Endothelial cell (in vitro differentiated cells): ENCODE results near the gene GPR162. TPM values are rescaled to one million over a fixed set of nuclear protein-coding genes. Genes with fewer than 3 reads are reported as not detected.

ENCODE experiments used
- DNase-seq: peaks from one replicate; pipeline ENCODE4 v3.0.0; 2021; ENCODE audit warnings: low spot score
- H3K27ac Mint-ChIP-seq: one replicate; pipeline ENCODE4 v1.8.0; 2021; ENCODE audit warnings: mixed read lengths, inconsistent platforms; ENCODE audit not compliant: unreplicated experiment
- H3K27me3 Mint-ChIP-seq: one replicate; pipeline ENCODE4 v1.8.0; 2021; ENCODE audit warnings: mild to moderate bottlenecking, moderate library complexity, mixed read lengths, inconsistent platforms; ENCODE audit not compliant: unreplicated experiment
- H3K36me3 Mint-ChIP-seq: one replicate; pipeline ENCODE4 v1.8.0; 2021; ENCODE audit warnings: mild to moderate bottlenecking, low read depth, mixed read lengths, inconsistent platforms; ENCODE audit not compliant: unreplicated experiment
- H3K4me1 Mint-ChIP-seq: one replicate; pipeline ENCODE4 v1.8.0; 2021; ENCODE audit warnings: mild to moderate bottlenecking, mixed read lengths, inconsistent platforms; ENCODE audit not compliant: unreplicated experiment
- H3K4me3 Mint-ChIP-seq: one replicate; pipeline ENCODE4 v1.8.0; 2021; ENCODE audit warnings: mild to moderate bottlenecking, mixed read lengths, inconsistent platforms; ENCODE audit not compliant: unreplicated experiment
- H3K9me3 Mint-ChIP-seq: one replicate; pipeline ENCODE4 v1.8.0; 2021; ENCODE audit warnings: mixed read lengths, inconsistent platforms; ENCODE audit not compliant: unreplicated experiment
- total RNA-seq: library from RNA; stranded (reverse); fragmentation: NEBNext Ultra II Directional; extraction: Animal tissue kit (Norgen Biotek cat#: 25700); gene quantifications from one replicate; pipeline ENCODE4 v1.2.1, GENCODE V29; 2021; ENCODE audit not compliant: unreplicated experiment
- TF ChIP-seq, protein P1 (sequence below): fragments of 200-600 bp; sonication (generic); IDR thresholded peaks from one replicate; pipeline ENCODE4 v1.5.0; 2021; ENCODE audit warnings: antibody characterized with exemption; ENCODE audit not compliant: unreplicated experiment

GPR162 gene
- total RNA-seq, 1 donor from 2014 or later: 52.7 TPM

DNA sequence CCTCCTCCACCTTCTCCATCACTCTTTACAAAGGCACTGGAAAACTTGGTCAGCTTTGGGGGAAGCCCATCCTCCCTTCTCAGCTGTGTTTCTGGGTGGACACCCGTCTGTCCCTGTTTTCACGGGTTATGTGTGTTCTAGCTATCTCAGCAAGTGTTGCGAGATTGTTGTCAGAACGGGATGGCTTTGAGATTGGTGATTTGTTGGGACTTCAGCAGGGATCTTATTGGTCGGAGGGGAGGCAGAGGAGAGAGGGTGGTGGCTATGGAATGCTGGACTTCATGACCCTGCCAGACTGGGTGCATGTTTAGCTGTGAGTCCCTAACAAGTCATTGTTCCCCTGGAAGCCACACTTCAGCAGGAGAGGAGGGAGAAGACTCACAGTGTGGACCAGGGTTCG is 32.4 kb downstream of the GPR162 start:
- Mint-ChIP-seq H3K4me1 (peaks cover 31% of the 10 kb centered on the region), H3K27ac (peak overlapping the region; percentile 39), H3K9me3 (no peaks in the 10 kb centered on the region), H3K36me3 (peaks cover 37% of the 10 kb centered on the region), H3K4me3 (peak overlapping the region; percentile 9), H3K27me3 (peaks cover 5% of the 10 kb centered on the region)
- TF ChIP-seq, protein P1, sequence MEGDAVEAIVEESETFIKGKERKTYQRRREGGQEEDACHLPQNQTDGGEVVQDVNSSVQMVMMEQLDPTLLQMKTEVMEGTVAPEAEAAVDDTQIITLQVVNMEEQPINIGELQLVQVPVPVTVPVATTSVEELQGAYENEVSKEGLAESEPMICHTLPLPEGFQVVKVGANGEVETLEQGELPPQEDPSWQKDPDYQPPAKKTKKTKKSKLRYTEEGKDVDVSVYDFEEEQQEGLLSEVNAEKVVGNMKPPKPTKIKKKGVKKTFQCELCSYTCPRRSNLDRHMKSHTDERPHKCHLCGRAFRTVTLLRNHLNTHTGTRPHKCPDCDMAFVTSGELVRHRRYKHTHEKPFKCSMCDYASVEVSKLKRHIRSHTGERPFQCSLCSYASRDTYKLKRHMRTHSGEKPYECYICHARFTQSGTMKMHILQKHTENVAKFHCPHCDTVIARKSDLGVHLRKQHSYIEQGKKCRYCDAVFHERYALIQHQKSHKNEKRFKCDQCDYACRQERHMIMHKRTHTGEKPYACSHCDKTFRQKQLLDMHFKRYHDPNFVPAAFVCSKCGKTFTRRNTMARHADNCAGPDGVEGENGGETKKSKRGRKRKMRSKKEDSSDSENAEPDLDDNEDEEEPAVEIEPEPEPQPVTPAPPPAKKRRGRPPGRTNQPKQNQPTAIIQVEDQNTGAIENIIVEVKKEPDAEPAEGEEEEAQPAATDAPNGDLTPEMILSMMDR: no peak
- DNase-seq: no peak

- no peaks in the 10 kb centered on the region for H3K9me3 Mint-ChIP-seq
- H3K27ac Mint-ChIP-seq: peak overlapping the region; percentile 30
- TF ChIP-seq, protein P1: no peak
- H3K4me1 Mint-ChIP-seq: peaks cover 27% of the 10 kb centered on the region
- peaks cover 6% of the 10 kb centered on the region for H3K27me3 Mint-ChIP-seq
- peaks cover 33% of the 10 kb centered on the region for H3K36me3 Mint-ChIP-seq
- H3K4me3 Mint-ChIP-seq: no peak overlapping the region
- no peak for DNase-seq
Measured at GRCh38 chr12:6855322-6855721, 33.7 kb downstream of the GPR162 start.

GRCh38 chr12:6858799-6859198 is 37.2 kb downstream of the GPR162 start:
- peaks cover 49% of the 10 kb centered on the region for H3K36me3 Mint-ChIP-seq
- no peaks in the 10 kb centered on the region for H3K9me3 Mint-ChIP-seq
- H3K4me3 Mint-ChIP-seq: no peak overlapping the region
- TF ChIP-seq, protein P1: no peak
- no peak overlapping the region for H3K27ac Mint-ChIP-seq
- peaks cover 6% of the 10 kb centered on the region for H3K27me3 Mint-ChIP-seq
- peaks cover 9% of the 10 kb centered on the region for H3K4me1 Mint-ChIP-seq
- DNase-seq: no peak

GRCh38 chr12:6860116-6860515 is 38.5 kb downstream of the GPR162 start:
- Mint-ChIP-seq H3K4me1 (no peaks in the 10 kb centered on the region), H3K4me3 (peak overlapping the region; percentile 74), H3K36me3 (peaks cover 56% of the 10 kb centered on the region), H3K27ac (no peak overlapping the region), H3K27me3 (peaks cover 6% of the 10 kb centered on the region), H3K9me3 (no peaks in the 10 kb centered on the region)
- no peak for DNase-seq
- TF ChIP-seq, protein P1: no peak

DNA sequence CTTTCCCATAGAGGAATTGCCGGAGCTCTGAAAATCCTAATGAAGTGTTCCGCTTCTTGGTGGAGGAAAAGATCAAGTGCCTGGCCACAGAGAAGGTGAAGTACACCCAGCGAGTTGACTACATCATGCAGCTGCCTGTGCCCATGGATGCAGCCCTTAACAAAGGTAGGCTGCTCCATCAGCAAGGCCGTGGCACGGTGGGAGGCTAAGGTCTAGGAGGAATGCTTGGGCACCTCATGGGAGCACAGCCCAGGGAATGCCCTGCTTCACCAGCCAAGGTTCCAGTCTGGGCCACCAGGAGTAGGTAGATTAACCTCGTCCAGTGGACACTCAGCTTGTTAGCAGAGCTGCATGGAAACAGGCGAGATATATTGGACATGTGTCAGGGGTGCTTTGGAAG is 39.3 kb downstream of the GPR162 start:
- Mint-ChIP-seq H3K4me3 (peak overlapping the region; percentile 74), H3K4me1 (no peaks in the 10 kb centered on the region), H3K27ac (no peak overlapping the region), H3K9me3 (no peaks in the 10 kb centered on the region), H3K27me3 (peaks cover 11% of the 10 kb centered on the region), H3K36me3 (peaks cover 60% of the 10 kb centered on the region)
- no peak for DNase-seq
- TF ChIP-seq, protein P1: no peak
